IPS-18a (cell line): ENCODE data around the gene SLC49A4.

Experiments used
- H3K27ac ChIP-seq: one replicate; pipeline ENCODE4 v1.5.1; 2013; ENCODE audit warnings: low read length
- H3K27me3 ChIP-seq: one replicate; pipeline ENCODE4 v1.6.1; 2013; ENCODE audit warnings: mild to moderate bottlenecking, low read length; ENCODE audit not compliant: control insufficient read depth, insufficient read depth
- H3K36me3 ChIP-seq: one replicate; pipeline ENCODE4 v1.6.1; 2013; ENCODE audit warnings: low read depth, low read length; ENCODE audit not compliant: control insufficient read depth
- H3K4me1 ChIP-seq: one replicate; pipeline ENCODE4 v1.6.1; 2013; ENCODE audit warnings: low read depth, low read length; ENCODE audit not compliant: control insufficient read depth
- H3K4me3 ChIP-seq: one replicate; pipeline ENCODE4 v1.5.1; 2013; ENCODE audit warnings: low read length
- H3K9ac ChIP-seq: one replicate; pipeline ENCODE4 v1.6.1; 2013; ENCODE audit warnings: mild to moderate bottlenecking, low read length, moderate library complexity
- H3K9me3 ChIP-seq: one replicate; pipeline ENCODE4 v1.6.1; 2013; ENCODE audit warnings: low read depth, low read length; ENCODE audit not compliant: control insufficient read depth

The SLC49A4 gene

GRCh38 chr3:122915300-122916055, 120.6 kb downstream of the SLC49A4 start:
- Histone ChIP-seq H3K9ac (no peak overlapping the region), H3K27me3 (no peaks in the 10 kb centered on the region), H3K27ac (no peak overlapping the region), H3K9me3 (no peaks in the 10 kb centered on the region), H3K36me3 (no peaks in the 10 kb centered on the region), H3K4me3 (no peak overlapping the region), H3K4me1 (no peaks in the 10 kb centered on the region)

- H3K9ac ChIP-seq = no peak overlapping the region
- no peaks in the 10 kb centered on the region for H3K27me3 ChIP-seq
- no peaks in the 10 kb centered on the region for H3K36me3 ChIP-seq
- H3K27ac ChIP-seq = no peak overlapping the region
- no peak overlapping the region for H3K4me3 ChIP-seq
- H3K9me3 ChIP-seq = no peaks in the 10 kb centered on the region
- H3K4me1 ChIP-seq = no peaks in the 10 kb centered on the region
Observed at GRCh38 chr3:122916084-122916483, 121.2 kb downstream of the SLC49A4 start.

GRCh38 chr3:122916580-122916979, 121.7 kb downstream of the SLC49A4 start:
- H3K4me3 ChIP-seq = no peak overlapping the region
- no peaks in the 10 kb centered on the region for H3K36me3 ChIP-seq
- no peak overlapping the region for H3K27ac ChIP-seq
- H3K4me1 ChIP-seq = no peaks in the 10 kb centered on the region
- H3K9ac ChIP-seq = no peak overlapping the region
- peaks cover 4% of the 10 kb centered on the region for H3K27me3 ChIP-seq
- H3K9me3 ChIP-seq = no peaks in the 10 kb centered on the region

- Histone ChIP-seq H3K4me1 (no peaks in the 10 kb centered on the region), H3K27ac (no peak overlapping the region), H3K4me3 (no peak overlapping the region), H3K9me3 (no peaks in the 10 kb centered on the region), H3K36me3 (no peaks in the 10 kb centered on the region), H3K9ac (no peak overlapping the region), H3K27me3 (peaks cover 10% of the 10 kb centered on the region)
Observed at GRCh38 chr3:122917412-122917811, 122.5 kb downstream of the SLC49A4 start.

GRCh38 chr3:122918576-122919290, 123.9 kb downstream of the SLC49A4 start:
- Histone ChIP-seq H3K4me3 (no peak overlapping the region), H3K27me3 (peaks cover 17% of the 10 kb centered on the region), H3K27ac (no peak overlapping the region), H3K36me3 (no peaks in the 10 kb centered on the region), H3K9ac (no peak overlapping the region), H3K4me1 (no peaks in the 10 kb centered on the region), H3K9me3 (no peaks in the 10 kb centered on the region)

- Histone ChIP-seq H3K27ac (no peak overlapping the region), H3K27me3 (peaks cover 17% of the 10 kb centered on the region)
Observed at GRCh38 chr3:122919291-122919610, 124.4 kb downstream of the SLC49A4 start.

GRCh38 chr3:122920986-122921385, 126.1 kb downstream of the SLC49A4 start:
- peaks cover 17% of the 10 kb centered on the region for H3K27me3 ChIP-seq

More at GRCh38 chr3:122919291-122919610, 124.4 kb downstream of the SLC49A4 start:
- H3K9me3 ChIP-seq = no peaks in the 10 kb centered on the region
- H3K4me1 ChIP-seq = no peaks in the 10 kb centered on the region
- no peaks in the 10 kb centered on the region for H3K36me3 ChIP-seq
- H3K9ac ChIP-seq = no peak overlapping the region
- H3K4me3 ChIP-seq = no peak overlapping the region

GRCh38 chr3:122921791-122922651, 127.2 kb downstream of the SLC49A4 start:
- H3K4me3 ChIP-seq = peak overlapping the region; percentile 38
- H3K4me1 ChIP-seq = no peaks in the 10 kb centered on the region
- H3K27me3 ChIP-seq = peaks cover 17% of the 10 kb centered on the region
- no peaks in the 10 kb centered on the region for H3K9me3 ChIP-seq
- H3K36me3 ChIP-seq = no peaks in the 10 kb centered on the region
- no peak overlapping the region for H3K9ac ChIP-seq
- no peak overlapping the region for H3K27ac ChIP-seq

More at GRCh38 chr3:122920986-122921385, 126.1 kb downstream of the SLC49A4 start:
- Histone ChIP-seq H3K4me1 (no peaks in the 10 kb centered on the region), H3K27ac (no peak overlapping the region), H3K9me3 (no peaks in the 10 kb centered on the region), H3K36me3 (no peaks in the 10 kb centered on the region), H3K9ac (no peak overlapping the region), H3K4me3 (no peak overlapping the region)

- H3K27ac ChIP-seq = no peak overlapping the region
- no peaks in the 10 kb centered on the region for H3K36me3 ChIP-seq
- H3K4me1 ChIP-seq = no peaks in the 10 kb centered on the region
- H3K9ac ChIP-seq = no peak overlapping the region
- peaks cover 17% of the 10 kb centered on the region for H3K27me3 ChIP-seq
- no peak overlapping the region for H3K4me3 ChIP-seq
- H3K9me3 ChIP-seq = no peaks in the 10 kb centered on the region
Observed at GRCh38 chr3:122923611-122924010, 128.7 kb downstream of the SLC49A4 start.

GRCh38 chr3:122924056-122924455, 129.2 kb downstream of the SLC49A4 start:
- Histone ChIP-seq H3K27me3 (peaks cover 17% of the 10 kb centered on the region), H3K9me3 (no peaks in the 10 kb centered on the region), H3K36me3 (no peaks in the 10 kb centered on the region), H3K4me3 (no peak overlapping the region), H3K9ac (no peak overlapping the region), H3K4me1 (no peaks in the 10 kb centered on the region), H3K27ac (no peak overlapping the region)

- Histone ChIP-seq H3K36me3 (no peaks in the 10 kb centered on the region), H3K9ac (no peak overlapping the region), H3K9me3 (no peaks in the 10 kb centered on the region), H3K27me3 (peaks cover 17% of the 10 kb centered on the region), H3K27ac (no peak overlapping the region), H3K4me3 (no peak overlapping the region), H3K4me1 (no peaks in the 10 kb centered on the region)
Observed at GRCh38 chr3:122925756-122926155, 130.9 kb downstream of the SLC49A4 start.
